T47D (cell line): ENCODE results near the gene RO60.
"Not testable (repeated sequence)": the region's sequence is repeated elsewhere in the genome, so short reads cannot be mapped to it uniquely, and the experiment has no call there.

ENCODE experiments used
- DNase-seq, 2 experiments: peaks; one replicate each; pipeline versions ENCODE4 v3.0.0 to v3.0.0-alpha.2; 2011 to 2012; ENCODE audit warnings: low read depth in 1 of 2, low spot score in 1 of 2
- JUND ChIP-seq: IDR thresholded peaks from 2 replicates; pipeline ENCODE4 v1.6.1; 2012; ENCODE audit warnings: low read depth
- in situ Hi-C: cut with HindIII; loops from 2 replicates; pipeline ENCODE4 v1.10.0; 2016; ENCODE audit warnings: low sequenced_read_pairs, low pct_unique_long_range_greater_than_20kb

The RO60 gene

GRCh38 chr1:193059282-193060114 is at the start of gene RO60, which contains the start of gene UCHL5:
TSS of gene RO60 (plus strand) at chr1:193059612. CDS start at chr1:193069055, 9,443 bp downstream.
TSS of gene UCHL5 (minus strand) at chr1:193059360. CDS start at chr1:193059260, 100 bp downstream.
- in situ Hi-C loops = no loop called here
- peak; percentile 86 to 99 for DNase-seq

GRCh38 chr1:193011406-193011805 is 48.0 kb upstream of the RO60 start:
- TF ChIP-seq JUND = no peak
- DNase-seq = no peak
- in situ Hi-C loops = no loop called here

More at GRCh38 chr1:193059282-193060114, at the start of gene RO60, which contains the start of gene UCHL5:
- TF ChIP-seq JUND = no peak

GRCh38 chr1:193013005-193013404 is 46.4 kb upstream of the RO60 start:
- no peak for DNase-seq
- in situ Hi-C loops = no loop called here
- TF ChIP-seq JUND = no peak

- no peak for TF ChIP-seq JUND
- DNase-seq = no peak
- in situ Hi-C loops = no loop called here
Measured at GRCh38 chr1:193013707-193014106, 45.7 kb upstream of the RO60 start.

- in situ Hi-C loops = no loop called here
- no peak for DNase-seq
- no peak for TF ChIP-seq JUND
Measured at GRCh38 chr1:193014400-193014799, 45.0 kb upstream of the RO60 start.

- no peak for DNase-seq
- no peak for TF ChIP-seq JUND
- in situ Hi-C loops = no loop called here
Measured at GRCh38 chr1:193016788-193017187, 42.6 kb upstream of the RO60 start.

- in situ Hi-C loops = no loop called here
- TF ChIP-seq JUND = no peak
- DNase-seq = peak; percentile 35 to 76
Measured at GRCh38 chr1:193019442-193020026, 39.9 kb upstream of the RO60 start.

- in situ Hi-C loops = no loop called here
- TF ChIP-seq JUND = no peak
- DNase-seq = no peak
Measured at GRCh38 chr1:193025218-193025617, 34.2 kb upstream of the RO60 start.

GRCh38 chr1:193030280-193030679 is 29.1 kb upstream of the RO60 start:
- no peak for TF ChIP-seq JUND
- in situ Hi-C loops = no loop called here
- DNase-seq = no peak

GRCh38 chr1:193031431-193031830 is 28.0 kb upstream of the RO60 start:
- in situ Hi-C loops = no loop called here
- DNase-seq = peak in 1 of 2 experiments; percentile 34
- TF ChIP-seq JUND = no peak

- DNase-seq, in situ Hi-C loops: not testable (repeated sequence)
Measured at GRCh38 chr1:193032643-193033427, 26.6 kb upstream of the RO60 start.

- DNase-seq = no peak
- in situ Hi-C loops = no loop called here
- no peak for TF ChIP-seq JUND
Measured at GRCh38 chr1:193033610-193034009, 25.8 kb upstream of the RO60 start.
